Measurements from ENCODE around the gene CRYZL1.

DNA sequence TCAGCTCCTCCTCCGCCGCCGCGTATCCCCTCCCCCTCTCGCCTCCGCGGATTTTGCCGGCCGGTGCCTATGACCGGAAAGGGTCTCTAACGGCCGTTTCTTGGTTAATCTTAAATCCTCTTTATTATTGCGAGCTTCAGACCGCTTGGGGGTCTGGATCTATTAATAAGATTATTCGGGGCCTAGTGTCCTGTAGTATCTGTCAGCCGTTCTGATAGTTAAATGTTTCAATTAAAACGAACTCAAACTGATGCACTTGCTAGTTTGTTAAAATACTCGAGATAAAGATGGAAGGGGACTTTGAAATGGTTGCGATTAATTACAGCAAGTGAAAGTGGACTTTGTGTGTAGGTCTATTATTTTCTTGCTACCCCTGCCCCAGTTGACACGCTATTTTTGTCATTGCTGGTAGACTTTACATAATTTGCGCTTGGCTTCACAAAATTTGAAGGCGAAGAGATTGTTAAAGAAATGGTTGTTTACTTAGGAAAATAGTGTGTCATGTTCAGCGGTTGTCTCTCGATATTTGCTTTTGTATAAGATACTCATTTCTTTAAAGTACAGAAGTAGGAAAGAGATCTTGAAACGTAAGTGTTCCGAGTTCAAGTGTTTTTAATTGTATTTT is 97.9 kb downstream of the CRYZL1 start:
- TF ChIP-seq POLR2A (IDR thresholded peaks at IDR 0.05), result no peak
- TF ChIP-seq, protein P1, sequence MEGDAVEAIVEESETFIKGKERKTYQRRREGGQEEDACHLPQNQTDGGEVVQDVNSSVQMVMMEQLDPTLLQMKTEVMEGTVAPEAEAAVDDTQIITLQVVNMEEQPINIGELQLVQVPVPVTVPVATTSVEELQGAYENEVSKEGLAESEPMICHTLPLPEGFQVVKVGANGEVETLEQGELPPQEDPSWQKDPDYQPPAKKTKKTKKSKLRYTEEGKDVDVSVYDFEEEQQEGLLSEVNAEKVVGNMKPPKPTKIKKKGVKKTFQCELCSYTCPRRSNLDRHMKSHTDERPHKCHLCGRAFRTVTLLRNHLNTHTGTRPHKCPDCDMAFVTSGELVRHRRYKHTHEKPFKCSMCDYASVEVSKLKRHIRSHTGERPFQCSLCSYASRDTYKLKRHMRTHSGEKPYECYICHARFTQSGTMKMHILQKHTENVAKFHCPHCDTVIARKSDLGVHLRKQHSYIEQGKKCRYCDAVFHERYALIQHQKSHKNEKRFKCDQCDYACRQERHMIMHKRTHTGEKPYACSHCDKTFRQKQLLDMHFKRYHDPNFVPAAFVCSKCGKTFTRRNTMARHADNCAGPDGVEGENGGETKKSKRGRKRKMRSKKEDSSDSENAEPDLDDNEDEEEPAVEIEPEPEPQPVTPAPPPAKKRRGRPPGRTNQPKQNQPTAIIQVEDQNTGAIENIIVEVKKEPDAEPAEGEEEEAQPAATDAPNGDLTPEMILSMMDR (IDR thresholded peaks at IDR 0.05), result no peak

Data from Peyer's patch (tissue), 4 donors.